A673 (cell line): ENCODE results near the gene AARS2. TPM values are rescaled to one million over a fixed set of nuclear protein-coding genes. Genes with fewer than 3 reads are reported as not detected.

Experiments
- BruUV-seq: library from RNA; stranded (reverse); fragments of 400-500 nt; replicated peaks from 2 replicates; lab custom pipeline; 2021; lab: Mats Ljungman, UMichigan
- CTCF ChIA-PET: fragments of 300-600 bp; sonication (Branson Sonifier 250); formaldehyde crosslinking; loops from one replicate; lab custom pipeline; 2022; ENCODE audit warnings: antibody characterized with exemption; lab: Charles Lee
- POLR2A ChIA-PET: fragments of 300-600 bp; sonication (Branson Sonifier 250); formaldehyde crosslinking; loops from one replicate; lab custom pipeline; 2022; ENCODE audit warnings: antibody characterized with exemption; ENCODE audit not compliant: low non-redundant PET; lab: Charles Lee
- DNase-seq: peaks from one replicate; pipeline ENCODE4 v3.0.0-alpha.2; 2015; ENCODE audit warnings: low spot score
- H3K27ac ChIP-seq: fragments of 200-600 bp; sonication (generic); 2 replicates; pipeline ENCODE4 v1.5.1; 2016; ENCODE audit warnings: mixed run types, low read depth, mild to moderate bottlenecking, mixed read lengths, antibody characterized with exemption, low read length; ENCODE audit not compliant: poor library complexity, severe bottlenecking
- H3K27me3 ChIP-seq: fragments of 200-600 bp; sonication (generic); replicated peaks from 2 replicates; pipeline ENCODE4 v1.6.1; 2017; ENCODE audit warnings: mixed run types, low read depth, mild to moderate bottlenecking, mixed read lengths, antibody characterized with exemption, low read length; ENCODE audit not compliant: insufficient read depth, poor library complexity
- H3K36me3 ChIP-seq: fragments of 200-600 bp; sonication (generic); 2 replicates; pipeline ENCODE4 v1.6.1; 2016; ENCODE audit warnings: mixed run types, mild to moderate bottlenecking, mixed read lengths, antibody characterized with exemption, low read length; ENCODE audit not compliant: insufficient read depth, poor library complexity, severe bottlenecking
- H3K4me1 ChIP-seq: fragments of 200-600 bp; sonication (generic); 2 replicates; pipeline ENCODE4 v1.6.1; 2017; ENCODE audit warnings: mixed run types, mild to moderate bottlenecking, mixed read lengths, antibody characterized with exemption, low read length; ENCODE audit not compliant: insufficient read depth, poor library complexity, severe bottlenecking
- H3K4me3 ChIP-seq: fragments of 200-600 bp; sonication (generic); 2 replicates; pipeline ENCODE4 v1.5.1; 2016; ENCODE audit warnings: low read depth, mixed run types, mild to moderate bottlenecking, mixed read lengths, low read length; ENCODE audit not compliant: poor library complexity, severe bottlenecking
- H3K9me3 ChIP-seq: fragments of 200-600 bp; sonication (generic); 2 replicates; pipeline ENCODE4 v1.6.1; 2016; ENCODE audit warnings: mixed run types, low read depth, mild to moderate bottlenecking, mixed read lengths, antibody characterized with exemption, low read length; ENCODE audit not compliant: poor library complexity, severe bottlenecking
- CTCF ChIP-seq: fragments of 300-800, 200-600 bp; sonication (generic); conservative IDR thresholded peaks from 2 replicates; pipeline ENCODE4 v1.5.1; 2017; ENCODE audit warnings: low read depth, mild to moderate bottlenecking, antibody characterized with exemption, low read length, moderate library complexity, mixed read lengths
- EZH2 ChIP-seq: fragments of 200-600 bp; sonication (generic); IDR thresholded peaks from 2 replicates; pipeline ENCODE4 v1.6.1; 2017; ENCODE audit warnings: borderline replicate concordance, low read depth, mild to moderate bottlenecking, mixed read lengths, antibody characterized with exemption, low read length; ENCODE audit not compliant: poor library complexity, severe bottlenecking
- intact Hi-C: fragments of 100-400 bp; cut with micrococcal nuclease; formaldehyde crosslinking; loops from one replicate; pipeline ENCODE4 v1.10.0; 2022; ENCODE audit not compliant: unreplicated experiment
- total RNA-seq: library from RNA; stranded (reverse); gene quantifications from 2 replicates; pipeline ENCODE4 v1.2.3, GENCODE V29; 2021

AARS2 gene
- total RNA-seq, 1 experiment from 2014 or later = 25.0 TPM

GRCh38 chr6:44304282-44305199 lies 8.6 kb downstream of the AARS2 start:
- POLR2A ChIA-PET = no interaction called here

GRCh38 chr6:44303842-44304241 lies 9.3 kb downstream of the AARS2 start:
- CTCF ChIA-PET = no interaction called here
- intact Hi-C loops = loop anchor here (2.0 kb wide), 1 partner anchor 35 kb away; no protein-coding TSS in a partner anchor
- no peak overlapping the region for H3K4me3 ChIP-seq
- H3K4me1 ChIP-seq = no peaks in the 10 kb centered on the region
- H3K9me3 ChIP-seq = no peaks in the 10 kb centered on the region
- TF ChIP-seq CTCF (no peak), EZH2 (no peak)
- DNase-seq = no peak
- H3K36me3 ChIP-seq = peaks cover 50% of the 10 kb centered on the region
- no TSS peak for BruUV-seq
- H3K27ac ChIP-seq = no peak overlapping the region
- POLR2A ChIA-PET = no interaction called here
- H3K27me3 ChIP-seq = no peaks in the 10 kb centered on the region

More at GRCh38 chr6:44304282-44305199, 8.6 kb downstream of the AARS2 start:
- CTCF ChIA-PET = interaction anchor here (0.6 to 2.1 kb wide), 5 partner anchors 8 to 208 kb away, joined by 3 to 18 read pairs (median 5); partner anchors contain the start of genes AARS2 and TMEM151B
- no TSS peak for BruUV-seq
- peaks cover 56% of the 10 kb centered on the region for H3K36me3 ChIP-seq
- no peaks in the 10 kb centered on the region for H3K27me3 ChIP-seq
- no peaks in the 10 kb centered on the region for H3K9me3 ChIP-seq
- peak overlapping the region; percentile 47 for H3K27ac ChIP-seq
- DNase-seq = peak; percentile 51
- H3K4me3 ChIP-seq = no peak overlapping the region
- intact Hi-C loops = loop anchor here (2.0 kb wide), 1 partner anchor 36 kb away; no protein-coding TSS in a partner anchor
- no peak for TF ChIP-seq EZH2
- TF ChIP-seq CTCF = peak; percentile 86
- H3K4me1 ChIP-seq = no peaks in the 10 kb centered on the region

- intact Hi-C loops = no loop called here
- TF ChIP-seq EZH2 = no peak
- TF ChIP-seq CTCF = no peak
- BruUV-seq = no TSS peak
- peaks cover 4% of the 10 kb centered on the region for H3K27me3 ChIP-seq
- H3K36me3 ChIP-seq = peaks cover 50% of the 10 kb centered on the region
- CTCF ChIA-PET = no interaction called here
- DNase-seq = no peak
- H3K4me3 ChIP-seq = no peak overlapping the region
- POLR2A ChIA-PET = no interaction called here
- H3K27ac ChIP-seq = no peak overlapping the region
- no peaks in the 10 kb centered on the region for H3K4me1 ChIP-seq
- no peaks in the 10 kb centered on the region for H3K9me3 ChIP-seq
These were observed 10.3 kb downstream of the AARS2 start for GRCh38 chr6:44302856-44303255.
